ENCODE measurements around the gene MOG. TPM values are rescaled to one million over a fixed set of nuclear protein-coding genes. Genes with fewer than 3 reads are reported as not detected.

The MOG gene
- total and polyA plus RNA-seq, 2 experiments from 2014 or later: 0.55 to 2.5 TPM

DNA sequence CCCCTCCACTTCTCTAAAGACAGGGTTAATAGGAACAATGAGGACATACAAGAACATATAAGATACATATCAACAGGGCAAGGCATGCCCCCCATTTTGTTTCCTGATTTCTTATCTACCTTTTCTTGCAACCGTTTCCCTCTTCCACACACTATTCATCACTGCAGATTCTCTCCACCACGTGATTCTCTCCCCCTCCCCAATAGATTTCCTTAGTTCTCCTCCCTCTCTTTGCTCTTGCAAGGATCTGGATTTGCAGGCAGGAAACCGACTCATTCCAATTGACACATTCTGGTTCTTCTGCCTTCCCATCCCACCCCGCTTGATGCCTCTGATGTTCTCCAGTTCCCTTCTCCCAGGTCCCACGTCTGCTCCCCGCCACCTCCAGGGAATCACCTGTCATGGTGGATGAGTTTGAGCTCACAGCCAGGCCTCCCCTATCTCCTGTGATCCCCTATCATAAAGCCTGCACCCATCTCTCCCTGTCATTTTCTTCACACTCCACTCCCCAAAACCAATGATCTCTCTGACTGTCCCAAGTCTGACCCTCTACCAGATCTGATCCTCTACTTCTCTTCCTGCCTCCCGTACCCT, 31.5 kb upstream of the MOG start (continued):
- TF ChIP-seq, protein P1, sequence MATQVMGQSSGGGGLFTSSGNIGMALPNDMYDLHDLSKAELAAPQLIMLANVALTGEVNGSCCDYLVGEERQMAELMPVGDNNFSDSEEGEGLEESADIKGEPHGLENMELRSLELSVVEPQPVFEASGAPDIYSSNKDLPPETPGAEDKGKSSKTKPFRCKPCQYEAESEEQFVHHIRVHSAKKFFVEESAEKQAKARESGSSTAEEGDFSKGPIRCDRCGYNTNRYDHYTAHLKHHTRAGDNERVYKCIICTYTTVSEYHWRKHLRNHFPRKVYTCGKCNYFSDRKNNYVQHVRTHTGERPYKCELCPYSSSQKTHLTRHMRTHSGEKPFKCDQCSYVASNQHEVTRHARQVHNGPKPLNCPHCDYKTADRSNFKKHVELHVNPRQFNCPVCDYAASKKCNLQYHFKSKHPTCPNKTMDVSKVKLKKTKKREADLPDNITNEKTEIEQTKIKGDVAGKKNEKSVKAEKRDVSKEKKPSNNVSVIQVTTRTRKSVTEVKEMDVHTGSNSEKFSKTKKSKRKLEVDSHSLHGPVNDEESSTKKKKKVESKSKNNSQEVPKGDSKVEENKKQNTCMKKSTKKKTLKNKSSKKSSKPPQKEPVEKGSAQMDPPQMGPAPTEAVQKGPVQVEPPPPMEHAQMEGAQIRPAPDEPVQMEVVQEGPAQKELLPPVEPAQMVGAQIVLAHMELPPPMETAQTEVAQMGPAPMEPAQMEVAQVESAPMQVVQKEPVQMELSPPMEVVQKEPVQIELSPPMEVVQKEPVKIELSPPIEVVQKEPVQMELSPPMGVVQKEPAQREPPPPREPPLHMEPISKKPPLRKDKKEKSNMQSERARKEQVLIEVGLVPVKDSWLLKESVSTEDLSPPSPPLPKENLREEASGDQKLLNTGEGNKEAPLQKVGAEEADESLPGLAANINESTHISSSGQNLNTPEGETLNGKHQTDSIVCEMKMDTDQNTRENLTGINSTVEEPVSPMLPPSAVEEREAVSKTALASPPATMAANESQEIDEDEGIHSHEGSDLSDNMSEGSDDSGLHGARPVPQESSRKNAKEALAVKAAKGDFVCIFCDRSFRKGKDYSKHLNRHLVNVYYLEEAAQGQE (IDR thresholded peaks at IDR 0.05; ENCODE audit: unreplicated experiment): no peak
- TF ChIP-seq EZH2phosphoT487 (IDR thresholded peaks at IDR 0.05; ENCODE audit: unreplicated experiment): no peak

DNA sequence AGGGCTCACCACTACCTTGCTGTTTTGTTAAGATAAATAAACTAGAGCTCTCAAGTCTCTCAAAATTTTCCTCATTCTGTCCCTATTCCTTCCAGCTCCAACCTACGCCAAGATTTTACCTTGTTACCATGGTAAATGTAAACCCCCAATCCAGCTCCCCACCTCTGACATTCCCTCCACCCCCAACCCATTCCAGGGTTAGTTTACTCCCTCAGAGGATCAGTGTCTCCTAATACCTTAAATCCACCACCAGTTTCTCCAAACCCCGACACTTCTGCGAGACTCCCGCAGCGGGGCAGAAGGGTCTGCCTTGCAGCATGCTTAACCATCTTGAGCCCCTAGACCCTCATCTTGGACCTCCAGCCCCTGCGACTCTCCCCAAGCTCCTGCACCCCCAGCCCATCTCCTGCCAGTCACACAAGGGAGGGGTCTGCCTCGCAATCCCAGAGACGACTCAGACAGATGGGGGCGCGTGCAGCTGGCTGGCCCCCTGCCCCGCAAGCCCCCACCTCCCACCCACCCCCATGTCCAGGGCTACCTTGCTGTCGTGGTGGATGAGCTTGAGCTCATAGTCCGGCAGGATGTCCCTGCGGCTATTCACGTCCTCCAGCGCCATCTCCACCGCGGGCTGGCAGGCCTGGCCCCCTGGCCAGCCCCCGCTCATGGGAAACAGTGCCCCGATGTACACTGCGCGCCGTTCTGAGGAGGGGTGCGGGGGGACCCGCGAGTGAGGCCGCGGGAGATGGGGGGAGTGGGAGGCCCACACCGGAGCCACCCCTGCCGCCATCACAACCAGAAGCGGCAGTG, 29.7 kb upstream of the MOG start:
- DNase-seq (ENCODE audit: low spot score): no peak
- Mint-ChIP-seq H3K4me1 (peaks cover 79% of the 10 kb centered on the region), H3K9me3 (no peaks in the 10 kb centered on the region), H3K4me3 (peak overlapping the region; percentile 86), H3K27ac (peak overlapping the region; percentile 76), H3K36me3 (ENCODE audit: low read depth) (peaks cover 42% of the 10 kb centered on the region), H3K27me3 (ENCODE audit: insufficient read depth, low read depth, poor library complexity) (peaks cover 37% of the 10 kb centered on the region)
- Histone ChIP-seq H4K20me1 (replicated peaks; ENCODE audit: insufficient read depth) (peaks cover 24% of the 10 kb centered on the region), H3K79me2 (replicated peaks; ENCODE audit: insufficient read depth) (peaks cover 83% of the 10 kb centered on the region), H3K4me1 (ENCODE audit: insufficient read depth) (peaks cover 72% of the 10 kb centered on the region), H3K9me2 (ENCODE audit: insufficient read depth) (no peaks in the 10 kb centered on the region), H3K27me3 (ENCODE audit: insufficient read depth) (no peaks in the 10 kb centered on the region), H3K4me2 (peak overlapping the region; percentile 98), H3K27ac (ENCODE audit: low read depth) (peak overlapping the region; percentile 66), H3K36me3 (ENCODE audit: insufficient read depth) (peaks cover 13% of the 10 kb centered on the region), H3F3A (replicated peaks; ENCODE audit: low read depth) (peaks cover 35% of the 10 kb centered on the region), H3K4me3 (peak overlapping the region; percentile 96), H2AFZ (no peak overlapping the region)
- ATAC-seq: no peak
- TF ChIP-seq, protein P1 (IDR thresholded peaks at IDR 0.05; ENCODE audit: unreplicated experiment): no peak
- TF ChIP-seq EZH2 (IDR thresholded peaks at IDR 0.05; ENCODE audit: low read depth, unreplicated experiment) (no peak), JUNB (IDR thresholded peaks at IDR 0.05; ENCODE audit: unreplicated experiment) (no peak), CREB1 (CRISPR knock-in tag; IDR thresholded peaks at IDR 0.05; ENCODE audit: low read depth) (no peak), STAT1 (IDR thresholded peaks at IDR 0.05; ENCODE audit: unreplicated experiment) (no peak), EZH2phosphoT487 (IDR thresholded peaks at IDR 0.05; ENCODE audit: unreplicated experiment) (no peak)
- TF ChIP-seq, protein P2, sequence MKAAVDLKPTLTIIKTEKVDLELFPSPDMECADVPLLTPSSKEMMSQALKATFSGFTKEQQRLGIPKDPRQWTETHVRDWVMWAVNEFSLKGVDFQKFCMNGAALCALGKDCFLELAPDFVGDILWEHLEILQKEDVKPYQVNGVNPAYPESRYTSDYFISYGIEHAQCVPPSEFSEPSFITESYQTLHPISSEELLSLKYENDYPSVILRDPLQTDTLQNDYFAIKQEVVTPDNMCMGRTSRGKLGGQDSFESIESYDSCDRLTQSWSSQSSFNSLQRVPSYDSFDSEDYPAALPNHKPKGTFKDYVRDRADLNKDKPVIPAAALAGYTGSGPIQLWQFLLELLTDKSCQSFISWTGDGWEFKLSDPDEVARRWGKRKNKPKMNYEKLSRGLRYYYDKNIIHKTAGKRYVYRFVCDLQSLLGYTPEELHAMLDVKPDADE (IDR thresholded peaks at IDR 0.05): no peak
- TF ChIP-seq, protein P3, sequence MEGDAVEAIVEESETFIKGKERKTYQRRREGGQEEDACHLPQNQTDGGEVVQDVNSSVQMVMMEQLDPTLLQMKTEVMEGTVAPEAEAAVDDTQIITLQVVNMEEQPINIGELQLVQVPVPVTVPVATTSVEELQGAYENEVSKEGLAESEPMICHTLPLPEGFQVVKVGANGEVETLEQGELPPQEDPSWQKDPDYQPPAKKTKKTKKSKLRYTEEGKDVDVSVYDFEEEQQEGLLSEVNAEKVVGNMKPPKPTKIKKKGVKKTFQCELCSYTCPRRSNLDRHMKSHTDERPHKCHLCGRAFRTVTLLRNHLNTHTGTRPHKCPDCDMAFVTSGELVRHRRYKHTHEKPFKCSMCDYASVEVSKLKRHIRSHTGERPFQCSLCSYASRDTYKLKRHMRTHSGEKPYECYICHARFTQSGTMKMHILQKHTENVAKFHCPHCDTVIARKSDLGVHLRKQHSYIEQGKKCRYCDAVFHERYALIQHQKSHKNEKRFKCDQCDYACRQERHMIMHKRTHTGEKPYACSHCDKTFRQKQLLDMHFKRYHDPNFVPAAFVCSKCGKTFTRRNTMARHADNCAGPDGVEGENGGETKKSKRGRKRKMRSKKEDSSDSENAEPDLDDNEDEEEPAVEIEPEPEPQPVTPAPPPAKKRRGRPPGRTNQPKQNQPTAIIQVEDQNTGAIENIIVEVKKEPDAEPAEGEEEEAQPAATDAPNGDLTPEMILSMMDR (conservative IDR thresholded peaks at IDR 0.05; ENCODE audit: low read depth in 2 of 2): no peak
